NB4 (cell line): ENCODE data around the gene SH3GL2.

Experiments used
- TF ChIP-seq, protein P1 (sequence below): IDR thresholded peaks from one replicate; pipeline ENCODE4 v1.5.1; 2012; ENCODE audit warnings: low read depth, low read length
- TF ChIP-seq, protein P2 (sequence below): IDR thresholded peaks from 2 replicates; pipeline ENCODE4 v1.6.1; 2011; ENCODE audit warnings: low read depth, low read length

DNA sequence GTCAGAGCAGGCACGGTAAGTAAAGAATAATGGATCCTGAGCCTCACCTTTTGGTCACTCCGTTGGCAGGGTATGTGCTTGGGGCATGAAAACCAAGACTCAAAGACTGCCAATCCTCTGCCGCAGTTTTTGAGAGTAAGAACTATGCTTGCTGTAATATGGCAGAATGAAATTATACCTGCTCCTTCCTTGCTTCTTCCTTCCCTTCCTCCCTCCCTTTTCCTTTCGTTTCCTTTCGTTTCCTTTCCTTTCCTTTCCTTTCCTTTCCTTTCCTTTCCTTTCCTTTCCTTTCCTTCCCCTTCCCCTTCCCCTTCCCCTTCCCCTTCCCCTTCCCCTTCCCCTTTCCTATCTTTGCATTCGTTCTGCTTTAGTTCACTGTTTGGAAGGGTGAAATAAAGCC lies 43.9 kb downstream of the SH3GL2 start:
- TF ChIP-seq, protein P1, sequence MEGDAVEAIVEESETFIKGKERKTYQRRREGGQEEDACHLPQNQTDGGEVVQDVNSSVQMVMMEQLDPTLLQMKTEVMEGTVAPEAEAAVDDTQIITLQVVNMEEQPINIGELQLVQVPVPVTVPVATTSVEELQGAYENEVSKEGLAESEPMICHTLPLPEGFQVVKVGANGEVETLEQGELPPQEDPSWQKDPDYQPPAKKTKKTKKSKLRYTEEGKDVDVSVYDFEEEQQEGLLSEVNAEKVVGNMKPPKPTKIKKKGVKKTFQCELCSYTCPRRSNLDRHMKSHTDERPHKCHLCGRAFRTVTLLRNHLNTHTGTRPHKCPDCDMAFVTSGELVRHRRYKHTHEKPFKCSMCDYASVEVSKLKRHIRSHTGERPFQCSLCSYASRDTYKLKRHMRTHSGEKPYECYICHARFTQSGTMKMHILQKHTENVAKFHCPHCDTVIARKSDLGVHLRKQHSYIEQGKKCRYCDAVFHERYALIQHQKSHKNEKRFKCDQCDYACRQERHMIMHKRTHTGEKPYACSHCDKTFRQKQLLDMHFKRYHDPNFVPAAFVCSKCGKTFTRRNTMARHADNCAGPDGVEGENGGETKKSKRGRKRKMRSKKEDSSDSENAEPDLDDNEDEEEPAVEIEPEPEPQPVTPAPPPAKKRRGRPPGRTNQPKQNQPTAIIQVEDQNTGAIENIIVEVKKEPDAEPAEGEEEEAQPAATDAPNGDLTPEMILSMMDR, result no peak
- TF ChIP-seq, protein P2, sequence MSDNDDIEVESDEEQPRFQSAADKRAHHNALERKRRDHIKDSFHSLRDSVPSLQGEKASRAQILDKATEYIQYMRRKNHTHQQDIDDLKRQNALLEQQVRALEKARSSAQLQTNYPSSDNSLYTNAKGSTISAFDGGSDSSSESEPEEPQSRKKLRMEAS, result no peak
